H9 (cell line): Measurements from ENCODE around the gene APCDD1. TPM values are rescaled to one million over a fixed set of nuclear protein-coding genes. Genes with fewer than 3 reads are reported as not detected.
A peak's percentile ranks its signal among the peaks of the same experiment; 100 is the strongest.

Experiments
- DNase-seq: peaks from one replicate; pipeline ENCODE4 v3.0.0-alpha.2; 2017
- H2AFZ ChIP-seq: one replicate; pipeline ENCODE4 v1.6.1; 2013; ENCODE audit warnings: mild to moderate bottlenecking, low read length, control low read depth, moderate library complexity
- H2AK5ac ChIP-seq: 2 replicates; pipeline ENCODE4 v1.6.1; 2013; ENCODE audit warnings: low read length, control low read depth, mixed read lengths; ENCODE audit not compliant: insufficient read length
- H2BK120ac ChIP-seq: one replicate; pipeline ENCODE4 v1.6.1; 2013; ENCODE audit warnings: low read depth, mild to moderate bottlenecking, low read length, control low read depth, inconsistent platforms; ENCODE audit not compliant: poor library complexity, severe bottlenecking
- H2BK12ac ChIP-seq: 2 replicates; pipeline ENCODE4 v1.6.1; 2013; ENCODE audit warnings: low read length, control low read depth, mixed read lengths, low read depth; ENCODE audit not compliant: insufficient read length
- H2BK15ac ChIP-seq: 2 replicates; pipeline ENCODE4 v1.6.1; 2013; ENCODE audit warnings: low read depth, low read length, control low read depth
- H2BK20ac ChIP-seq: one replicate; pipeline ENCODE4 v1.6.1; 2013; ENCODE audit warnings: low read depth, mild to moderate bottlenecking, low read length, control low read depth, inconsistent platforms; ENCODE audit not compliant: poor library complexity, severe bottlenecking
- H2BK5ac ChIP-seq: 2 replicates; pipeline ENCODE4 v1.6.1; 2013; ENCODE audit warnings: low read length, control low read depth, mixed read lengths; ENCODE audit not compliant: insufficient read length
- H3K14ac ChIP-seq: 2 replicates; pipeline ENCODE4 v1.6.1; 2013; ENCODE audit warnings: low read length, control low read depth; ENCODE audit not compliant: insufficient read depth
- H3K18ac ChIP-seq: 2 replicates; pipeline ENCODE4 v1.6.1; 2013; ENCODE audit warnings: low read depth, mild to moderate bottlenecking, mixed read lengths, low read length, control low read depth; ENCODE audit not compliant: insufficient read length
- H3K23ac ChIP-seq: 2 replicates; pipeline ENCODE4 v1.6.1; 2013; ENCODE audit warnings: low read length, control low read depth, mixed read lengths, low read depth; ENCODE audit not compliant: insufficient read length
- H3K23me2 ChIP-seq: 2 replicates; pipeline ENCODE4 v1.6.1; 2013; ENCODE audit warnings: low read depth, mild to moderate bottlenecking, mixed read lengths, low read length, control low read depth; ENCODE audit not compliant: insufficient read length, poor library complexity, severe bottlenecking
- H3K27ac ChIP-seq: 2 replicates; pipeline ENCODE4 v1.5.1; 2013; ENCODE audit warnings: low read length, control low read depth, mixed read lengths, low read depth; ENCODE audit not compliant: insufficient read length
- H3K27me3 ChIP-seq: 2 replicates; pipeline ENCODE4 v1.6.1; 2013; ENCODE audit warnings: low read length, control low read depth, inconsistent platforms; ENCODE audit not compliant: insufficient read depth
- H3K4ac ChIP-seq: 2 replicates; pipeline ENCODE4 v1.6.1; 2013; ENCODE audit warnings: low read depth, mild to moderate bottlenecking, control low read depth, inconsistent platforms, low read length, moderate library complexity
- H3K4me1 ChIP-seq: 2 replicates; pipeline ENCODE4 v1.6.1; 2013; ENCODE audit warnings: low read length, control low read depth, inconsistent platforms; ENCODE audit not compliant: insufficient read depth
- H3K4me2 ChIP-seq: 2 replicates; pipeline ENCODE4 v1.6.1; 2013; ENCODE audit warnings: low read length, control low read depth, mixed read lengths; ENCODE audit not compliant: insufficient read length, insufficient read depth
- H3K56ac ChIP-seq: 2 replicates; pipeline ENCODE4 v1.6.1; 2013; ENCODE audit warnings: low read depth, mild to moderate bottlenecking, mixed read lengths, low read length, control low read depth; ENCODE audit not compliant: insufficient read length
- H3K79me1 ChIP-seq: 2 replicates; pipeline ENCODE4 v1.6.1; 2013; ENCODE audit warnings: low read depth, mild to moderate bottlenecking, moderate library complexity, low read length, control low read depth, inconsistent platforms; ENCODE audit not compliant: insufficient read depth, poor library complexity, severe bottlenecking
- H3K79me2 ChIP-seq: 2 replicates; pipeline ENCODE4 v1.6.1; 2013; ENCODE audit warnings: low read length, control low read depth, inconsistent platforms; ENCODE audit not compliant: insufficient read depth
- H3K9ac ChIP-seq: 2 replicates; pipeline ENCODE4 v1.6.1; 2013; ENCODE audit warnings: low read length, control low read depth, mixed read lengths; ENCODE audit not compliant: insufficient read length; ENCODE audit errors: extremely low read depth
- H3K9me3 ChIP-seq: one replicate; pipeline ENCODE4 v1.6.1; 2013; ENCODE audit warnings: low read depth, low read length, inconsistent platforms; ENCODE audit not compliant: control insufficient read depth
- H3T11ph ChIP-seq: one replicate; pipeline ENCODE4 v1.6.1; 2013; ENCODE audit warnings: mild to moderate bottlenecking, low read length, control low read depth, inconsistent platforms
- H4K20me1 ChIP-seq: one replicate; pipeline ENCODE4 v1.6.1; 2013; ENCODE audit not compliant: control insufficient read depth, insufficient read length, insufficient read depth
- H4K5ac ChIP-seq: 2 replicates; pipeline ENCODE4 v1.6.1; 2013; ENCODE audit warnings: low read depth, mild to moderate bottlenecking, mixed read lengths, low read length, control low read depth; ENCODE audit not compliant: insufficient read length
- H4K8ac ChIP-seq: replicated peaks from 2 replicates; pipeline ENCODE4 v1.6.1; 2013; ENCODE audit warnings: low read length, control low read depth, mixed read lengths, low read depth; ENCODE audit not compliant: insufficient read length
- H4K91ac ChIP-seq: 2 replicates; pipeline ENCODE4 v1.6.1; 2013; ENCODE audit warnings: low read depth, mild to moderate bottlenecking, moderate library complexity, mixed read lengths, low read length, control low read depth; ENCODE audit not compliant: insufficient read length
- H3K27ac Mint-ChIP-seq, 3 experiments: 2 replicates in 2 of 3; 3 replicates in 1 of 3; pipeline ENCODE4 v1.8.0; 2020 to 2021; ENCODE audit warnings: mixed read lengths in 3 of 3, mild to moderate bottlenecking in 1 of 3, moderate library complexity in 1 of 3
- H3K27me3 Mint-ChIP-seq: 2 replicates; pipeline ENCODE4 v1.8.0; 2021; ENCODE audit warnings: low read depth, mild to moderate bottlenecking, moderate library complexity, mixed read lengths
- H3K36me3 Mint-ChIP-seq, 3 experiments: 2 replicates in 2 of 3; 3 replicates in 1 of 3; pipeline ENCODE4 v1.8.0; 2020 to 2021; ENCODE audit warnings: low read depth in 3 of 3, mixed read lengths in 3 of 3; ENCODE audit not compliant: insufficient read depth in 1 of 3
- H3K4me1 Mint-ChIP-seq, 2 experiments: 2 replicates each; pipeline ENCODE4 v1.8.0; 2020; ENCODE audit warnings: mixed read lengths in 2 of 2
- H3K4me3 Mint-ChIP-seq, 2 experiments: 2 replicates in 1 of 2; 3 replicates in 1 of 2; pipeline ENCODE4 v1.8.0; 2020 to 2021; ENCODE audit warnings: mild to moderate bottlenecking in 2 of 2, mixed read lengths in 2 of 2, moderate library complexity in 1 of 2
- H3K9me3 Mint-ChIP-seq, 2 experiments: 2 replicates in 1 of 2; 3 replicates in 1 of 2; pipeline ENCODE4 v1.8.0; 2020; ENCODE audit warnings: mild to moderate bottlenecking in 2 of 2, mixed read lengths in 2 of 2, moderate library complexity in 1 of 2
- WGBS: extraction: QIAGEN DNeasy Blood & Tissue Kit; methylation state at CpG from one replicate; pipeline ENCODE4 v1.1.7; 2013; ENCODE audit warnings: missing lambda C conversion rate, low lambda C conversion rate, mixed read lengths; ENCODE audit not compliant: insufficient read length; ENCODE audit errors: extremely low coverage; 5-methylcytosine and 5-hydroxymethylcytosine counted together
- total RNA-seq: library from RNA; stranded (reverse); gene quantifications from 2 replicates; pipeline ENCODE4 v1.2.1, GENCODE V29; 2021
- TF ChIP-seq, protein P1 (sequence below): fragments of 200-600 bp; sonication (generic); conservative IDR thresholded peaks from 3 replicates; pipeline ENCODE4 v1.8.0; 2021; ENCODE audit warnings: antibody characterized with exemption, mild to moderate bottlenecking

APCDD1 gene
- total RNA-seq, 1 experiment from 2014 or later: 1.8 TPM

DNA sequence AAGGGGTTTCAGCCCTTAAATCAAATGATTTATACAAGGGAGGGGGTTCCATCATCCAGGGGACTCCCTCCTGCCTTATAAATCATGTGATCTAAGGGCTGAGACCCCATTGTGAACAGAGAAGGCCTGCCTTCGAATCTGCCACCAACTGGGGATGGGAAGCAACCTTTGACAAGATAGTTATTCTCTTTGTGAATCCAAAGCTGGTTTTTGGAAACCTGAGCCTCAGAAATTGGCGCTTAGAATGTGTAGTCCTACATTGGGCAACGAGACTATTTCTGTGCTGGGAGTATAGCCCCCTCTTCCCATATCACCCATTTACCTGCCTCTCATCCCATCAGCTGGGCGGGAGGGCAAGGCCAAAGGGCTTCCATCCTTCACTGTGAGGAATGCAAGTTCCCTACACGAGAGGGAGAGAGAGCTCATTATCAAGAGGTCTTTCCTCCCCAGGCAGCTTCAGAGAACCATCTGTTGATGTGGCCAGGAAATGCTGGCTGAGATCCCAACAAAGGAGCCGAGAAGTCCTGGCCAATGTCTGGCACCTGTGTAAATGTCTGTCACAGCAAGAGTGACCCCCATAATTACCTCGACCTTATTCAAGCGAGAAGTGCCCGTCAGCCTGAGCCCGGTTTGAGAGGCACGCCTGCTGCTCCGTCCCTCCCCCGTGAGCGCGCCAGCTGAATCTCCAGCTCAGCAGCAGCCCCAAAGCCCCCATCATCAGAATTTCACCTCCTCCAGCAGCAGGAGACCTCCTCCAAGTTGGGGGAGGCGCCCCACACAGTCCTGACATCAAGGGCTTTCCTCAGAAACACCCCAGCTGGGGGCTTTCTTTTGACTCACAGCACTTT, 48.4 kb upstream of the APCDD1 start:
- Histone ChIP-seq H3K79me1 (no peaks in the 10 kb centered on the region), H4K8ac (no peak overlapping the region), H3K23me2 (no peaks in the 10 kb centered on the region), H2BK120ac (no peak overlapping the region), H3K27me3 (no peaks in the 10 kb centered on the region), H2AFZ (no peak overlapping the region), H4K91ac (no peak overlapping the region), H3K23ac (no peak overlapping the region), H4K5ac (no peak overlapping the region), H3K56ac (no peak overlapping the region), H2BK20ac (no peak overlapping the region), H3K4me2 (peak overlapping the region; percentile 47), H3K4ac (no peak overlapping the region), H3T11ph (no peak overlapping the region), H3K9ac (no peak overlapping the region), H3K9me3 (no peaks in the 10 kb centered on the region), H3K14ac (no peak overlapping the region), H3K18ac (no peak overlapping the region), H2BK12ac (no peak overlapping the region), H3K4me1 (peaks cover 4% of the 10 kb centered on the region; the same call in 1 of the 2 replicates), H2AK5ac (no peak overlapping the region), H3K27ac (no peak overlapping the region), H2BK5ac (no peak overlapping the region), H4K20me1 (no peaks in the 10 kb centered on the region), H3K79me2 (no peaks in the 10 kb centered on the region), H2BK15ac (no peak overlapping the region)
- Mint-ChIP-seq H3K27me3 (peaks cover 7% of the 10 kb centered on the region), H3K36me3 (no peaks in the 10 kb centered on the region; a peak in 1 of 7 replicates), H3K4me3 (peak overlapping the region; percentile 16 to 53; a peak in 2 of 5 replicates), H3K9me3 (no peaks in the 10 kb centered on the region), H3K27ac (peak overlapping the region; percentile 62 to 97 (median 75); a peak in 6 of 7 replicates), H3K4me1 (peaks cover 43 to 45% of the 10 kb centered on the region in 2 experiments)
- DNase-seq: peak; percentile 68
- TF ChIP-seq, protein P1, sequence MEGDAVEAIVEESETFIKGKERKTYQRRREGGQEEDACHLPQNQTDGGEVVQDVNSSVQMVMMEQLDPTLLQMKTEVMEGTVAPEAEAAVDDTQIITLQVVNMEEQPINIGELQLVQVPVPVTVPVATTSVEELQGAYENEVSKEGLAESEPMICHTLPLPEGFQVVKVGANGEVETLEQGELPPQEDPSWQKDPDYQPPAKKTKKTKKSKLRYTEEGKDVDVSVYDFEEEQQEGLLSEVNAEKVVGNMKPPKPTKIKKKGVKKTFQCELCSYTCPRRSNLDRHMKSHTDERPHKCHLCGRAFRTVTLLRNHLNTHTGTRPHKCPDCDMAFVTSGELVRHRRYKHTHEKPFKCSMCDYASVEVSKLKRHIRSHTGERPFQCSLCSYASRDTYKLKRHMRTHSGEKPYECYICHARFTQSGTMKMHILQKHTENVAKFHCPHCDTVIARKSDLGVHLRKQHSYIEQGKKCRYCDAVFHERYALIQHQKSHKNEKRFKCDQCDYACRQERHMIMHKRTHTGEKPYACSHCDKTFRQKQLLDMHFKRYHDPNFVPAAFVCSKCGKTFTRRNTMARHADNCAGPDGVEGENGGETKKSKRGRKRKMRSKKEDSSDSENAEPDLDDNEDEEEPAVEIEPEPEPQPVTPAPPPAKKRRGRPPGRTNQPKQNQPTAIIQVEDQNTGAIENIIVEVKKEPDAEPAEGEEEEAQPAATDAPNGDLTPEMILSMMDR: no peak
- no CpG with 5 or more reads among the region's 16 CpGs for WGBS
